Superior temporal gyrus (tissue), 1 donor: Measurements from ENCODE around the gene PLEKHG2.

Experiments
- DNase-seq: peaks from one replicate; pipeline ENCODE4 v3.0.0-alpha.2; 2016; ENCODE audit errors: extremely low spot score

The PLEKHG2 gene

GRCh38 chr19:39384839-39385568 is 27.5 kb upstream of the PLEKHG2 start:
- DNase-seq = no peak

DNA sequence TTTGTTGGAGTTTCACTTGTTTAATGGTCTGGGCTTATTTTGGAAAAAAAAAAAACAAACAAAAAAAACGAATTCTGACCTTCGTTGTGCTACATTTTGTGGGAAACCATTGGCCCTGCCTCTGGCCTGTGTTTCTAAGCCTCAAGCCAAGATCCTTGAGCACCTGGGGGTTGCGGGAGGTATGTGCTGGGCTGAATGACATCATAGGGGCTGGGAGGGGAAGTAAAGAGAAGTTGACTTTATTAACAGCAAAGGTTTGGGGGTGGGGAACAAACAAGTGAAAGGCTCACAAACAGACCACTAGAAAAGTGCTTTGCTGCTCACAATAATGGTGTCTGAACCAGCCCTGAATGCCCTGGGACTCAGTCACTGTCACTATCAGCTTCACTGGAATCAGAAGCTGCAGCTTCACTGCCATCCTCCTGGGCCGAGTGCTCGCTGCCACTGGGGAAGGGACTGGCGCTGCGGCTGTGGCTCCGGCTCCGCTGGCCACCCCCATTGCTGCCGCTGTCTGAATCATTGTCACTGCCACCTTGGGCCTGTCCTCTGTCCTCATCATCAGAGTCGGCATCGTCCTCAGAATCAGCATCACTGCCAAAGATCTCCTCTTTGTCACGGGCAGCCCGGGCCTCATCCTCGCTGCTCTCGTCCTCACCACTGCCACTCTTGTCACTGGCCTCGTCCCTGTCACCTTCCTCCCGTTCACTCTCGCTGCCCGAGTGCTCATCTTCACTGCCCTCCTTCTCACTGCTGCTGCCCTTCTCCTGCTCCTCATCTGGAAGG is 26.6 kb upstream of the PLEKHG2 start:
- DNase-seq = no peak

DNA sequence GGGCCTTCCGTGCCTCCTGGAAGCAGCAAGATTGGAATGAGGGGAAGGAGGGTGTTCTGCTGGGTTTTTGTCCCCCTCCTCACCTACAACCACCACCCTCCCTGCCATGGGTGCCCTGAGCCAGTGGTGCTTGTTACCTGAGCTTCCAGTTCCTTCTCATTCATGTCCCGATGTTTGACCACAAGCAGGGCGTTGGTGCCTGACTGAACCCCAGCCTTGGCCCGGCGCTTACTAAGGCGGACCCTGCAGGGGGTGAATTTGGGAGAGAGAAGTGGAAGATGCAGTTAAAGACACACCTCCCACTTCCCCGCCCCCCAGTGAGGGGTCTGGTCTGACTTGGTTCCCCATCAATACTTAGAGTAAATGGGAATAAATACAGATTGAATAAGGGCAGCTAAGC is 25.9 kb upstream of the PLEKHG2 start:
- no peak for DNase-seq

DNA sequence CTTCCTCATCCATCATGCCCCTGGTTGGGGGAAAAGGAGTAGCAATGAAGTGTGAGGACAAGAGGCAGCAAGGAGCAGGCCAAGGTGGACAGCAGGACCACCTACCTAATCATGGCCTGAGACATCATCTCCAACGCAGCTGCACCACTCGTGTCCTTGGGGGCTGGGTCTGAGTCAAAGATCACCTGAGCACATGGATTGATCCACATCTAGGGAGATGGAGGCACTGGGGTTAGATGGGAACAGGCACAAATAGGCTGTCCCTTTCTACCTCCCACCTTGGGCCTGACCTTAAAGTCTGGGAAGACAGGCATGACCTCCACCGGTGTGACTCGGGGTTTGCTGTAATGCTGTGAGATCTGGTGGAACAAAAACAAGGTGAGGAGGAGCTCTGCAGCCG is 23.8 kb upstream of the PLEKHG2 start:
- DNase-seq = no peak

GRCh38 chr19:39389631-39390414 is 22.6 kb upstream of the PLEKHG2 start:
- DNase-seq = no peak

- DNase-seq = peak; percentile 69
Measured at GRCh38 chr19:39390451-39390750, 22.1 kb upstream of the PLEKHG2 start.

- peak; percentile 100 for DNase-seq
Measured at GRCh38 chr19:39390751-39391437, 21.6 kb upstream of the PLEKHG2 start, which contains the start of the genes MED29 and PAF1. MED29 (plus strand) TSS chr19:39391378; CDS start chr19:39391423, 45 bp downstream. PAF1 (minus strand) TSS chr19:39391106; CDS start chr19:39390864, 242 bp downstream.

DNA sequence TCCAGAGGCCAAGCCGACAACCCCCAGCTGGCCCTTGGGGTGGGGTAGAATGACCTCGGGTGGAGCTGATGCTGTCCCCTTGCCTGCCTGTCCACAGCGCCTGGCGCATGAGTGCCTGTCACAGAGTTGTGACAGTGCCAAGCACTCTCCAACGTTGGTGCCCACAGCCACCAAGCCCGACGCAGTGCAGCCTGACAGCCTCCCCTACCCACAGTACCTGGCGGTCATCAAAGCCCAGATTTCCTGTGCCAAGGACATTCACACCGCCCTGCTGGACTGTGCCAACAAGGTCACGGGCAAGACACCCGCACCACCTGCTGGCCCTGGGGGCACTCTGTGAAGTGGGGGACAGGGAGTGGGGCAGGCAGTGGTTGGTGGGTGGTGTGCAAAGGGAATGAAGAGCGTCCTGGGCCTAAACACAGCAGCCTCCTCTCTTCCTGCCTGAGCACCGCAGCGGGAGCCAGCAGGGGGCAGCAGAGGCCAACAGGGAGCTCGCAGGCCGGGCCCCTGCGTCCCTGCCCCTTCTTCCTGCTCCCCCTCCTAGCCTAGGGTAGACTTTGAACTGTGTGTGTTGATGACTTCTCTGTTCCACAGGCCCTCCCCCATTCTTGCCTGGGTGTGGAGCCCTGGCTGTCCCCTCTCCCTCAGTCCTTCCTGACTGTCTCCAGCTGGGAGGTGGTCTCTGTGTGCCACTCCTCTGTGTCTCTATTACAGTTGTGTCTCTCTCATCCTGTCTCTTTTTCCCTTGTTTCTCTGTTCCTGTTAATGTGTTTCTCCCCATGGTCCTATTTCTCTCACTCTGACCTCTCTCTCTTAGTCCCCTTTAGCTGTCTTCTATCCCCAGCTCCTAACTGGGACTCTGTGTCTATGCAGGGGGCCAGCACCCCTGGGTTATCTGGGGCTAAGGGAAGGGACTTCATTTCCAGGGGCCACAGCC is 14.8 kb upstream of the PLEKHG2 start:
- DNase-seq = peak; percentile 82

GRCh38 chr19:39398297-39398864 is 14.1 kb upstream of the PLEKHG2 start:
- DNase-seq = no peak

GRCh38 chr19:39399668-39400050 is 12.8 kb upstream of the PLEKHG2 start:
- DNase-seq = no peak

GRCh38 chr19:39400061-39400460 is 12.4 kb upstream of the PLEKHG2 start:
- DNase-seq = no peak

GRCh38 chr19:39401070-39401548 is 11.4 kb upstream of the PLEKHG2 start:
- DNase-seq = no peak

GRCh38 chr19:39401549-39402345 is 10.7 kb upstream of the PLEKHG2 start:
- DNase-seq = no peak

GRCh38 chr19:39402346-39403300 is 9.8 kb upstream of the PLEKHG2 start:
- DNase-seq = peak; percentile 54

DNA sequence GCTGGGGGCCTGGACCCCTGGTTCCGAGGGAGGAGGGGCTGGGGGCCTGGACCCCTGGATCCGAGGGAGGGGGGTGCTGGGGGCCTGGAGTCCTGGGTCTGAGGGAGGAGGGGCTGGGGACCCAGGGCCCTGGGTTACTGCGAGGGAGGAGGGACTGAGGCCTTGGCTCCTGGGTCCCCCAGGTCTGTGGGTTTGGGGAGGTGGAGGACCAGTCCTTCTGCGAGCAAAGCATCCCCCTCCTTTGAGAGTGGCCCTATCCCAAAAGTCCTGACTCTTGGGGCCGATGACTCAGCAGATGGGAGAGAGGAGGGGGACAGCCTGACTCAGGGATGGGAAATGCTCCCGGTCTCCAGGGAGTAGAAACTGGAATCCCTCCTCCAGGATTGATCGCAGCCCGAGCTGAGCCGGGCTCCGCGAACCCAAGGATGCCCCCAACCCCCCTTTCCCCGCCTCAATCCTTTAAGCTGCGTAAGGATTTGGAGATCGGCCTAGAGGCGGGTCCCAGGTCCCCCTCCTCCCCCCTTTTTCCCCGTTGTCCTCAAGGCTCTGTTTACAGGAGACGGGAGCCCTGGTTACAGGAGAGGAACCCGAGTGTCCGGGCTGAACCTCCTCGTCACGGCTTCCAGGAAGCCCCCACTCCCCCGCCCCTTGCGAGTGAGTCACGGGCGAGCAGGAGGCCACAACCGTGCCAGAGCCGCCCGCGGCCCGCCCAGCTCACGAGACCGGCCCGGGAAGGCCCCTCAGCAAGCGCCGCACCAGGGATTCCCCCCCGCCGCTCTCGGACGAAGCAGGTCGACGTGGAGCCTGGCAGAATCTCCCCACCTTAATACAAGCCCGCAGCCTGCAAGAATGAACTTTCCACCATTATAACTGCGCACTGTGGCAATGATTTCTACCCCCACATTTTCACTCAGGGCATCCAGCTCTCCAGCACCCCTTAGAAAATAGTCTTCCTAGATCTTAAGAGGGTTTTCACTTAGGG is 8.8 kb upstream of the PLEKHG2 start:
- peak; percentile 58 for DNase-seq

GRCh38 chr19:39405261-39405957 is 7.1 kb upstream of the PLEKHG2 start:
- no peak for DNase-seq
